Activated gamma-delta T cell treated with anti-CD3 and anti-CD28 coated beads, Interleukin-2, amount 50 U/mL, for 16 hours (primary cell): Measurements from ENCODE around the gene PDRG1.
"Not testable (repeated sequence)": the region's sequence is repeated elsewhere in the genome, so short reads cannot be mapped to it uniquely, and the experiment has no call there.

Source experiments
- DNase-seq: peaks from one replicate; pipeline ENCODE4 v3.0.0-alpha.2; 2020; ENCODE audit warnings: low read depth

The PDRG1 gene

DNA sequence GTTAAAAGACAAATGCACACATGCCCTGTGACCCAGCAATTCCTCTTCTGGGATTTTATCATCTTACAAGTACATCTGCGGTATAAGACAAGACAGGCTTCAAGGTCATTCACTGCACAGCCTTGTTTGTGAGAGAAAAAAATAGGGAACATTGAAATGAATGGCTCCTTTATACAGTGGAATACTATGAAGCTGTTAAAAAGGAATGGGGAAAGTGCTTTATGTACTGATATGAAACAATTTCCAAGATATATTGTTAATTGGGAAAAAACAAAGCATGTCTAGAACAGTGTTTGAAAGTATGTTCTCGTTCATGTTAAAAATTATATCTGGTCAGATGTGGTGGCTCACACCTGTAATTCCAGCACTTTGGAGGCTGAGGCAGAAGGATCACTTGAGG, 25.4 kb downstream of the PDRG1 start:
- DNase-seq, result no peak

GRCh38 chr20:31925631-31926030, 26.2 kb downstream of the PDRG1 start:
- DNase-seq, result no peak

DNA sequence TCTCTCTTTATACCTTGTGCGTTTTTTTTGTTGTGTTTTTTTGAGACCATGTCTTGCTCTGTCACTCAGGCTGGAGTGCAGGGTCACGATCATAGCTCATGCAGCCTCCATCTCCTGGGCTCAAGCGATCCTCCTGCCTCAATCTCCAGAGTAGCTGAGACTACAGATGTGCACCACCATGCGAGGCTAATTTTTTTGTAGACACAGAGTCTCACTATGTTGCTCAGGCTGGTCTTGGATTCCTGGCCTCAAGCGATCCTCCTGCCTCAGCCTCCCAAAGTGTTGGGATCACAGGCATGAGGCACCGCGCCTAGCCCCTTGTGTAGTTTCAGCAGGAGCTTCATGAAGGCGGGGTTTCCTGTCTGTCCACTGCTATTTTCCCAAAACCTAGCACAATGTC, 27.3 kb downstream of the PDRG1 start:
- DNase-seq, result no peak

- DNase-seq, result no peak
These were observed 28.2 kb downstream of the PDRG1 start for GRCh38 chr20:31923388-31924331.

GRCh38 chr20:31922588-31922987, 29.3 kb downstream of the PDRG1 start:
- no peak for DNase-seq

GRCh38 chr20:31922181-31922580, 29.7 kb downstream of the PDRG1 start:
- no peak for DNase-seq

DNA sequence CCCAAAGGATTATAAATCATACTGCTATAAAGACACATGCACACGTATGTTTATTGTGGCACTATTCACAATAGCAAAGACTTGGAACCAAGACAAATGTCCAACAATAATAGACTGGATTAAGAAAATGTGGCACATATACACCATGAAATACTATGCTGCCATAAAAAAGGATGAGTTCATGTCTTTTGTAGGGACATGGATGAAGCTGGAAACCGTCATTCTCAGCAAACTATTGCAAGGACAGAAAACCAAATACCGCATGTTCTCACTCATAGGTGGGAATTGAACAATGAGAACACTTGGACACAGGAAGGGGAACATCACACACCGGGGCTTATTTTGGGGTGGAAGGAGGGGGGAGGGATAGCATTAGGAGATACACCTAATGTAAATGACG, 30.4 kb downstream of the PDRG1 start:
- DNase-seq, result not testable (repeated sequence)

DNA sequence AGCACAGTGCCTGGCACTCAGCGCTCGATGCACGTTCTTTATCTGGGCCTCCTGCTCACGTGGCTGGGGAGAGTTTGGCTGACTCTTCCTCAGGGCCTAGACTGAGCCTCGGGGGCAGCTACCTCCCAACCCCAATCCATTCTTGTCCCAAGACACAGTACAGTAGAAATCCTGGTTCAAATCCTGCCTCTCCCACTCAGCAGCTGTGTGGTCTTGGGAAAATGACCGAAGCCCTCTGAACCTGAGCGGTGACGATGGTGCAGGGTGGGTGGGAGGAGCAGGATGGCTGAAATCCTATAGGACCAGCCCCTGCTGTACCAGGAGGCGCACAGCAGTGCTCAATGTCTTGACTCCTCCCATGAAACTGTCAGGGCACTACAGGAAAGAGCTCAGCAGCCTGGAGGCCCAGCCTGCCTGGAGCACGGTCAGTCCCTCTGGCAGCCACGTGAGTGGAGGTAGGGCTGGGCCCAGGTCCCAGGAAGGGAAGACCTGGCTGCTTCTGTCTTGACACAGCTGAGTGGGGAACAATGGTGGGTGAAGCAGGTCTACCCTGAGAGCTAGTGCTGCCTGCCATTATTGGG, 31.5 kb downstream of the PDRG1 start:
- DNase-seq, result no peak

DNA sequence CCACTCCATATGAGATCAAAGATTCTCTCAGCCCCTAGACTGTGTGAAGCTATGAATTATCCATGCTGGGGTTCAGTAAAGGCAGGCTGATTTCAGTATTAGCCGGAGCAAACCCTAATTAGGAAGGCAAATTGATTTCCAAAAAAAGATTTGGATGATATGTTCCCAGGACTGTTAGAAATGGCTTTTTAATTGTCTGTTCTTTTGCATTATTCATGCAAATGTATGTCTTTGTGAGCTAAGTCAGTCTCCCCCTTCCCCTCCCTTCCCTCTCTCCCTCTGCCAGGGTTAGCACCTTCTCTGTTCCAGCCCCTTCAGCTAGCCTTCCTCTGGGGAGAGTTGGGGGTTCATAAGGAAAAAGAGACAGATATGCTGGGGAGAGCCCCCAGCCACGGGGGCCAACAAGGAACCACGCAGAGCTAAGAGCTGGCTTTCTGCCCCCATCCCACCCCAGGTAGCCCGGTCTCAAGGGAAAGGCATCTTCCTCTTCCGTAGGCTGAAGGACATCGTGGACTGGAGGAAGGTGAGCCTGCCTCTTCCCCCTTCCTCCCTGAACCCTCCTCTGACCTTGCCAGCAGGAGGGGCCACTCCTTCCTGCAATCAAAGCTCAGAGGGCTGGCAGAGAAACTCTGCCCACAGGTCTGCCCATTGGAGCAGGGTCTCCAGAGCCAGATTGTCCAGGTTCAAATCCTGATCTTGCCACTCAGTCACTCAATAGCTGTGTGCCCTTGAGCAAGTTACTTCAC, 32.3 kb downstream of the PDRG1 start:
- no peak for DNase-seq

GRCh38 chr20:31918466-31919105, 33.3 kb downstream of the PDRG1 start:
- no peak for DNase-seq

- not testable (repeated sequence) for DNase-seq
These were observed 33.9 kb downstream of the PDRG1 start for GRCh38 chr20:31917962-31918412.

GRCh38 chr20:31916708-31917107, 35.1 kb downstream of the PDRG1 start:
- no peak for DNase-seq

- no peak for DNase-seq
These were observed 36.2 kb downstream of the PDRG1 start for GRCh38 chr20:31915491-31916280.

DNA sequence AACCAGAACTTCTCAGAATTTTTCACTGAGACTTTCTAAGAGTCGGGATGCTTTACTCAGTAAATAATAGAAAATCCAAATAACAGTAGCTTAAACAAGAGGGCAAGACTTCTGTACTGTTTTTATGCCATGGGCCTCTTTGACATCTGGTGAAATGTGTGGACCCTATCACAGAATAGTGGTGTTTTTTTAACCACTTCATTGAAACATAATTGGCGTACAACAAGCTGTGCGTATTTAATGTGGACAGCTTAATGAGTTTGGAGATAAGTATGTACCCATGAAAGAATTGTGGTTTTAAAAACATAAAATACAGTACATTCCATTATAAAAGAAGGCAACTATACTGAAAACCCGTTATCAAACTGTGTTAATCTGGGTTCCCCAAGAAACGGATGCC, 37.7 kb downstream of the PDRG1 start:
- DNase-seq, result no peak

DNA sequence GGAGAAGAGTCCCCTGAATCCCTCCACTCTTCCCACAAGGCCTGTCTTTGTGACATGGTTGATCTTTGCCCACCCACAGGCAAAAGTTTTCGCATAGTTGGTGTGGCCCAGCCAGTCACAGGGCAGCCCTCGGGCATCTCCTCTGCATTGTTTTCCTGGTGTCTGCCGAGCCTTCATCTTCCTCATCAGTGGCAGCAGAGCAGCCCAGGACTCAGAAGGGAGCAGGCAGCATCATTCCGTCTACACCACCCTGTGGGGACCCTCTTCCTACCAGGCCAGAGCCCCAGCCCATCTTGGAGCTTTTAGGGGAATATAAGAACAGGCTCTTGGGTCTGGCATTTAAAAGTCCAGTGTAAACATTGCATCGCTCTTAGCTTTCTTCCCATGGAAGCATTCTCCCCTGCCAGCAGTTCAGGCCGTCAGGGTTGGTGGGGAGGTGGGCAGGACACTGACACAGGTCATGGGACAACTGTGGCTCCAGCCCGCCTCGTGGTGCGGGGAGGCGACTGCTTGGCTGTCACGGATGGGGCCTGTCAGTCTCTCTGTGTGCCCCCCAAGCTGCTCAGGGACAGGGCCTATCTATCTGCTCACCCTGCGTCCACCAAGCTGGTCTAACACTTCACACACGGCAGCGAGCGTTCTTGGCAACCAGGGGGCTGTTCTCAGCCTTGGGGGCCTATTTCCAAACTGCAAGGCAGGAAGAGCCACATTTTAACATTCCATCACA, 38.3 kb downstream of the PDRG1 start:
- DNase-seq, result no peak

GRCh38 chr20:31910071-31910803, 41.6 kb downstream of the PDRG1 start:
- no peak for DNase-seq

DNA sequence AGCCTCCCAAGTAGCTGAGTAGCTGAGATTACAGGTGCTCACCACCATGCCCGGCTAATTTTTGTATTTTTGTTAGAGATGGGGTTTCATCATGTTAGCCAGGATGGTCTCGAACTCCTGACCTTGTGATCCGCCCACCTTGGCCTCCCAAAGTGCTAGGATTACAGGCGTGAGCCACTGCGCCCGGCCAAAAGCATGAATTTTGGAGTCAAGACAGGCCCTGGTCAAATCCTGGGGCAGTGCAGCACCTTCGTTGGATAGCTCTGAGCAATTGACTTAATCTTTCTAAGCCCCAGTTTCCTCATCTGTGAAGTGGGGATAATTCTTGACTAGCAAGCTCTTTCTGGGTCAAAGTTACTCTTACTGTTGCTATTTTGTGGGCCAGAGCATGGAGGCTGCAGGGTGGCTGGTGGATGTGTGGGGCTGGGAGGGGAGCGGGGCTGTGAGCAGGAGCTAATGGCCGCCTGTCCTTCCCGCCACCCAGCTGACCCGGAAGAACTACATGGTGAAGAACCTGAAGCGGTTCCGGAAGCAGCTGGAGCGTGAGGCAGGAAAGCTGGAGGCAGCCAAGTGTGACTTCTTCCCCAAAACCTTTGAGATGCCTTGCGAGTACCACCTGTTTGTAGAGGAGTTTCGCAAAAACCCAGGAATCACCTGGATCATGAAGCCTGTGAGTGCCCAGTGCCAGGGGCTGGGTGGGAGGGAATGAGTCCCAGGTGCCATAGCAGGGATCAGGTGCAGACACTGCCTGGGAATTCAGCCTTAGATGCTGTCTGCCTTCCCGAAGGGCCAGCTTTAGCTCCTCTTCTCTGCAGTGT, 42.4 kb downstream of the PDRG1 start:
- no peak for DNase-seq

DNA sequence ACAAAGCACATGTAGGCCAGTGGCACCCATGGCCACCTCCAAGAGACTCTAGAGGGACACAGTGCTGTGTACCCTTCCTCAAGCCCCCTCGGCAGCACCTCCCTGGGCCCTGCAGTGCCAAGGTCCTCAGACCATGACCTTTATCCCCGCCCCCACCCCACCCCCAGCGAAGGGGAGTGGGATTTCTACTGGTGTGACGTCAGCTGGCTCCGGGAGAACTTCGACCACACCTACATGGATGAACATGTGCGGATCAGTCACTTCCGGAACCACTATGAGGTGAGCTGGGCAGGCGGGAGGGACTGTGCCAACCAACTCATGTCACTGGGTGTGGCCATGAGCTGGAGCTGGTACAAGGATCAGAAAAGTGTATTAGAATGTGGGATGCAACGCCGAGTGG, 43.4 kb downstream of the PDRG1 start:
- DNase-seq, result no peak

DNA sequence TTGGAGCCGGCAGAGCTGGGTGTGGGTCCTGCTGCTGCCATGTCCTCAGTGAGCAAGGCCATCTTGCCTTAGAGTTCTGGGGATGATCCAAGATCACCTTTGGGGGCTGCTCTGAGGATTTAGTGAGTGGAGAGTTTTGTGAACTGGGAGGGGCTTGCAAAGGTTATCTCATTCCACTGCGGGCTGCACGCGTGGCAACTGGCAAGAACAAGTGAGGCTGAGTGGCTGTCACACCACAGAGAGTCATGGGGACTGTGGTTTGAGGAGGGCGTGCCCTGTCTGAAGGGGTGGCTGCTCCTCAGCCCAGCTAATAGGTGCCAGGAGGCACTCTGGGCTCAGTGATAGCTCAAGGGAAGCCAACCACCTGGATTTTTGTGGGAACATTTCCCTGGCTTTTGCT, 43.8 kb downstream of the PDRG1 start:
- no peak for DNase-seq
